GM19455 (cell line): ENCODE results near the gene DISC1.

Experiments
- ATAC-seq: cut with Tn5 transposase; IDR thresholded peaks from one replicate; pipeline ENCODE4 v1.9.1; 2021; ENCODE audit not compliant: unreplicated experiment

Gene DISC1

DNA sequence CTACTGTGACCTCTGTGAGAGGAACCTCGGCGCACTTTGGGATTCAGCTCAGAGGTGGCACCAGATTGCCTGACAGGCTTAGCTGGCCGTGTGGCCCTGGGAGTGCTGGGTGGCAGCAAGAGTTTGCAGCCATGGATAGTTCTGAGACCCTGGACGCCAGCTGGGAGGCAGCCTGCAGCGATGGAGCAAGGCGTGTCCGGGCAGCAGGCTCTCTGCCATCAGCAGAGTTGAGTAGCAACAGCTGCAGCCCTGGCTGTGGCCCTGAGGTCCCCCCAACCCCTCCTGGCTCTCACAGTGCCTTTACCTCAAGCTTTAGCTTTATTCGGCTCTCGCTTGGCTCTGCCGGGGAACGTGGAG, 67.5 kb downstream of the DISC1 start:
- ATAC-seq = no peak

DNA sequence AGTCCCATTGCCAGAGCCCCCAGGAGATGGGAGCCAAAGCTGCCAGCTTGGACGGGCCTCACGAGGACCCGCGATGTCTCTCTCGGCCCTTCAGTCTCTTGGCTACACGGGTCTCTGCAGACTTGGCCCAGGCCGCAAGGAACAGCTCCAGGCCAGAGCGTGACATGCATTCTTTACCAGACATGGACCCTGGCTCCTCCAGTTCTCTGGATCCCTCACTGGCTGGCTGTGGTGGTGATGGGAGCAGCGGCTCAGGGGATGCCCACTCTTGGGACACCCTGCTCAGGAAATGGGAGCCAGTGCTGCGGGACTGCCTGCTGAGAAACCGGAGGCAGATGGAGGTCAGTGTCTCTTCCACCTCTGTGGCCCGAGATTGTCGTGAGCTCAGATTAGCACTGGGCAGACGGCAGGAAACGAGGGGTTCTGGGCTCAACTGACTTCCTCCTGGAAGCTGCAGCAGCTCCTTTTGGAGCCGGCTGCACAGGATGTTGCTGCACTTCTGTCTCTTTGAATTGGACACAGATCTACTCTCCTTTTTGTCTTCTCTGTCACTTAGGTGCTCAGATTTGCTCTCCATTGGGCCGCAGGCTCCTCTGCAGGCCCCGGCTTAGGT, 68.0 kb downstream of the DISC1 start:
- ATAC-seq = no peak

DNA sequence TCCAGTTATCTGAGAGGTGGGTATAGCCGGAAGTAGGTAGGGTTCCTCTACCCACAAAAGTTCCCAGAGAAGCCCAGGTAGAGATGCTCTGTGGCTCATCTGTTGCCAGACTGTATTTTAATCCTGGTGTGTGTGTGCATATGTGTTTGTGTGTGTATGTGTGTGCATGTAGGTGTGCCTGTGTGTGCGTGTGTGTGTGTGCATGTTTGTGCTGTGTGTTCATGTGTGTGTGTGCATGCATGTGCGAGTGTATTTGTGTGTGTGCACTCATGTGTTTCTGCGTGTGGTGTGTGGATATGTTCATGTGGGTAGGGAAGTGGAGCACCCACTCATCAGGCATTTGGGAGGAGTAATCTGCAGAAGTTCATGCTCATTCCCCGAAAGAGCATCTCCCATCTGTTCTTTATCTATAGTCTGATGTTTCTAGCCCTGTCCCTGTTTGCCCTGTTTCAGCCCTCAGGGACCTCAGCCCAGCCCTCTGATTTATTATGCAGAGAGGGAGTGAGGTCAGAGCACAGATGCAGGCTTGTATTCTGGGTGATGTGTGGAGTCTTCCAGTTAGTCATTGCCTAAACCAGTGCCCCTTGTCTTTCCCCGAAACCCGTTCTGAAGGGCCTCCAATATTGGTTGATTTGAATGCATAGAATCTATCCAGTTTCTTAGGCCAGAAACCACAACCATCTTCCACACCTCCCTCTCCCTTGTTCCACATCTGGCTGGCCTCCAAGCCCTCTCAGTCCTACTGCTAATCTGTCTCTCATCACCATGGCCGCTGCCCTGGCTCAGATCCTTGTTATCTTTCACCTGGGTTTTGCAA, 69.1 kb downstream of the DISC1 start:
- no peak for ATAC-seq

DNA sequence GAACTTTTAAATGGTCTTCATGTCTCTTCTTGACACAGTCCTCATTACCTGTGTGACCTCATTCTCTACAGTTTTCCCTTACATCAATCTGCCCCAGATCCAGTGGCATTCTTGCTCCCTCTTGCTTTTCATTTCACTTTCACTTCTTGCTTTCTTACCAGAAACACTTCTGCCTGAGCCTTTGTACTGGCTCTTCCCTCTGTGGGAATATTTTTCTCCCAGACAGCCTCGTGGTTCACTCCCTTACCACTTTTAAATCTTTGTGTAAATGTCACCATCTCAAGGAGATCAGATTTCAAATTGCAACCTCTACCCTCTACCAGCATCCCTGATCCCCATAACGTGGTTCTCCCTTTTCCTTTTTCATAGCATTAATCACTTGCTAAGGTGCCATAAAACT, 73.2 kb downstream of the DISC1 start:
- no peak for ATAC-seq

DNA sequence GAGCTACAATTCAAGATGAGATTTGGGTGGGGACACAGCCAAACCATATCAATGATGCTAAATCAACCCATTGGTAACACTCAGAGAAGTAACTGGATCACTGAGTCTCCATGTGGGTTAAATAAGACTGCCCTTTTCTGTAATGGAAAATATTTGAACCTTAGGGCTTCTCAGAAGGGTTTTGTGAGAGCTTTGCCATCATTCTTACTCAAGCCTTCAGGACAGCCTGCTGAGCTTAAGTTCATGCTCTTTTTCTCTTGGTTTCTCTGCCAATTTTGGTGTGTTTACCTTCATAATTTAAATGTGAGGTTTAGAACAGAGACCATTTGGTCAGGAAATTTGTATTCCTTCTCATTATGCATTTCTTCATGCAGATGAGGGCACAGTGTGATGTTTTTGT, 74.7 kb downstream of the DISC1 start:
- no peak for ATAC-seq

DNA sequence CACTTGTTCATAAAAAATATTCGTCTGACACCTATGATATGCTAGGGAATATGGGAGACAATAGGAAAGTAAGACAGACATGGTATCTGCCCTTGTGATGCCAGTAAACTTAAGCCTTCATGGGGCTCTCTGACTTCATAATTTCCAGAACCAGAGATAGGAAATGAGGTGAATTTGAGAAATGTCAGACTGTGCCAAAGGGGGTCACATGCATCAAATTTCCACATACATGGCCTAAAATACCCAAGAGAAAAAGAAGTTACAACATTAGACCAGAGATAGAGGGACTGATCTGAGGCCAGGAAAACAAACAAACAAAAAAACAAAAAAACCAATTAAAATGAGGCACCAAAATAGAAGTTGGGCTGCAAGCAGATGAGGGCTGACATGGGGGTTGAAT, 75.7 kb downstream of the DISC1 start:
- ATAC-seq = no peak

DNA sequence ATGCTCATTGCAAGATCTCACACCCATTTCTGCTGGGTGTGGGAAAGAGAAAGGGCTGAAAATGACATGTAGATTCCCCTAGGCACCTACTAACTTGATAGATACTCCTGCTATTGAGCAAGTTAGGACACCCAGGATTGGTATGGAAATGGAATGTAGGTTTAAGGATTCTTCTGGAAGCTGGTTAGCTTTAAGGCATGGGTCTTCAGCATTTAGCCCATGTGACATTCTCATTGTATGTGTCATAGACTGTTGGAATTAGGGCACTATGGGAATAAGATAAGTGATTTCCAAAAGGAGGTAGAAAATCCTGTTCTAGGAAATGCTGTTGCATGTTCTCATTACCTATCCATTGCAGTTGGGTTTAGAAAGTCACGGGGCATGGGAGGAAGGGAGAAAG, 76.2 kb downstream of the DISC1 start:
- no peak for ATAC-seq

DNA sequence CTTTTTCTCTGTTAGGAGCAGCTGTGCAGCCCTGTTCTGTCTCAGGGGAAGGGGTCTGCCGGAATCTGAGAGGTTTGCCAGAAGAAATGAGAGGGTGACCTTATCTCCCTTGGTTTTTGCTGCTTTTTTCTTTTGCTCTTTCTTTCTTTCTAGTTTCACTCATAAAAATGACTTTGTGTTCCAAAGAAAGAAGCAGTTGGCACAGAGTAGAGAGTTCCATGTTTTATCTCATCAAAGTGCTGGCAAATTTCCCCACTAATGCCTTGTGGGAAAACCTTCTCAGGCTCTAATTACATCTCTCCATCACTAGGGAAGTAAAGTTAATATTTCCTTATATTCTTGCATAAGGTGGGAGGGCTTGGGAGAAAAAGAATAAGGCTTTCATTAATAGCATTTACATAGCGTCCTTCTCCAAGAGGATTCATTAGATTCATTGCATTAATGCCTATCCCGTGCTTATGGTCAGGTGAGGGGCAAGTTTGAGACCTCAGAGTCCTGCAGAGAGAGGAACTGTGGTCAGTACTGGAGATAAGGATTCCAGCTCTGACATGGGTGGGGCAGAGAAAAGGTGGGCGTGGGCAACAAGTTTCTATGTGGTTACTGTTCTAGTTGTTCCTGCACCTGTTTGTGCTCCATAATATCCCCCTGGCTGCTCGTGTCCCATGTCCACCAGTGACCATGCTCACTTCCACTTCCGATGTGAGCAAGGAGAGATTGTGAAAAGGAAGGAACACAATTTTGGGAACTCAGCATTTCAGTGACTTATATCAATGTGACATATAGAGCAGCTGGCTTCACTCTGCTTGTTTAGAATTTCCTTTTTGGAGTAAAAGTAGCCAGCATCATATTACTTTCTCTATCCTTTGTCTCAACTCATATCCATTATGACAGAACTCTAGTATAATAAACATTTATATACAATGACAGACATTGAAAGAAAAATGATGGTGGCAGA, 79.5 kb downstream of the DISC1 start:
- ATAC-seq = no peak

DNA sequence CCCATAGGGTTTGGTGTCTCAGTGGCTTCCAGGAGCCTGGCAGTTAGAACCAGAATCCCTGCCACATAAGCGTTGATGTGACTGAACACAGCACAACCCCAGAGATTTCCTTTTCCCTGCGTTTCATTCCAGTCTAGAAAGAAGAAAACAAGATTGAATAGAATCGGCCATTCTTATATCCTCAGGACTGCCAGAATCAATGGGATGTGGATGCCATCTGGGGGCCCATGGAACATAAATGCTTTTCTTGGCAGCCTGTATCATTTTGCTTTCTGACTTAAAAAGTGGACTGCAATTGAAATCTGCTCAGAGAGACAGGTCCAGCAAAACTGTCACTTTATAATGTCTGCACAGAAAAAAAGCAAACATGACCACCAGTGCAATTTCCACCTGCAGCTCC, 80.3 kb downstream of the DISC1 start:
- no peak for ATAC-seq

DNA sequence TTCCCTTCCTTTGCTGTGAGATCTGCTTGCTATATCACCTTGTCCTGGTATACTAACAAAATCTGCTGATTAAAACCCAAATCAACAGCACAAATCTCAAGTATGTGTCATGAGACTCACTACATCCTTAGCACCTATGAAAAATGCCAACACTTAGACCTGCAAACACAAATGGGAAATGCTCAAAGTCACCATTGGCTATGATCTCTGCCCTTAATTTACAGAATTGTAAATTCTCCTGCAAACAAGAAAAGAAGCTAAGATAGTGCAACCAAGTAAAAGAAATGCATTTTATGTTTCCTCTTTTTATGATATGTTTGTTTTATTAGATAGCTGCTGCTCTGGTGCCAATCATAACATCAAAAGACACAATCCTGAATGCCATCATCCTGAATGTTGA, 80.8 kb downstream of the DISC1 start:
- ATAC-seq = no peak

DNA sequence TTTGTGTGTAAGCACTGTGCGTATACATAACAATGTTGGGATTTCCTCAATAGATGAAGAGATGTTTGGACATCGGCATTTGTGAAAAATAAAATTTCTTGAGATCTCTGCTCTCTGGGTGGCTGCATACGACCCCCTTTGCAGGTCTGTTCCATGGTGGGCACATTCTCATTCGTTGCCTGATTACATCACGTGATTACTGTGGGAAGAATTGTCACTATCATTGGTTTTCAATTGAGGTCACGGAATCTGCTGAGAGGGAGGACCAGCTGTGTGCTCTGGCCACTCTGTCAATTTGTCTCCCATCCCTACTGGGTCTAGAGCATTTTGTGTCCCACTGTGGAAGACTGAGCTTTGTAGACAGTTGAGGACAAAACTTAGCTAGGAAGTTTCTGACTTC, 81.8 kb downstream of the DISC1 start:
- no peak for ATAC-seq

DNA sequence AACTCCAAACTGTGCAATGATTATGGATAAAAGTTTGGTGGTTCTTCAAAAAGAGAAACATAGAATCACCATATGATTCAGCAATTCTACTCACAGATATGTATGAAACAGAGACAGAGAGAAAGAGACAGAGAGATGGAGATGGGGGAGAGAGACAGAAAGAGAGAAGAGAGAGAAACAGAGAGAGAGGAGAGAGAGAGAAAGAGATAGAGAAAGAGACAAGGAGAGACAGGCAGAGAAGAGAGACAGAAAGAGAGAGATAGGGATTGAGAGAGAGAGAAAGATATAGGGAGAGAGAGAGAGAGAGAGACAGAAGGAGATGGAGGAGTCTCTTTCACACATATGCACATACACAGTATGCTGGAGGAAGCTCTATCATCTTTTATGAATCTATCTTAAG, 87.8 kb downstream of the DISC1 start:
- no peak for ATAC-seq

DNA sequence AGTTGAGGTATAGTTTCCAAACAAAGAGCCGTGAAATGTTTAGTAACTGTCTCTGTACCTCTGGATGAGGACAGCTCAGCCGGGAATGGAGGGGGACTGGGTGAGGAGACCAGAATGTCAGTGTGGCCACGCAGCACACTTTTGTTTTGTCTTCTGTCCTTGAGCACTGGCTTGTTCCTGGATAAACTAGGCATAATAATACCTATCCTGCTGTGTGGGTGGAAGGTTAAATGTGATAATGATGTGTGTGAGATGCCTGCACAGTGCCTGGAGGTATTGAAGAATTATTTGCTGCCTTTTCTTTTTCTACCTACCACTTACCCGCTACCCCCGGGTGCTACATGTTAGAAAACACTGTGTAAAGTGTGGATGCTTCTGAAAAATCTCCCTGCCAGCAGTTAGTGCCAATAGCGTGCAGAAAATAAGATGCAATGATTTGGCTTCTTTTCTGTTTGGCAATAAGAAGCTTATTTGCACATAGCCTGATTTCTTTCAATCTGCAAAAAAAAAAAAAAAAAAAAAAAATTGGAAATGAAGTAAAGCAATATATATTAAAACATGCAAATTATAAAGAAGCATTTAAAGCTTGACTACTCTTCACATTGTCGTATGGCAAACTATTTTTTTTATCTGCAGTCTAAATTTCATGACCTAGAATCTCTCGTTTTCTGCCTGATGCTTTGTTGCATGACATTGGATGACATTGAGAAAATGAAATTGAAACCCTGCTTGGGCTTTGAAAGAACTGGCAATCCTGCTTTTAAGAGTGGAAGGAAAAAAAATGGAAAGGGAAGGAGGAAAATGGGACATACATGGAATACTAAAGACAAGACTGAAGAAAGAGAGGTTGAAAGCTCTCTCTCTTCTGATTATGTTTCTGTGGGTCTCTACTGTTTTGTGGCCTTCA, 89.5 kb downstream of the DISC1 start:
- ATAC-seq = no peak

DNA sequence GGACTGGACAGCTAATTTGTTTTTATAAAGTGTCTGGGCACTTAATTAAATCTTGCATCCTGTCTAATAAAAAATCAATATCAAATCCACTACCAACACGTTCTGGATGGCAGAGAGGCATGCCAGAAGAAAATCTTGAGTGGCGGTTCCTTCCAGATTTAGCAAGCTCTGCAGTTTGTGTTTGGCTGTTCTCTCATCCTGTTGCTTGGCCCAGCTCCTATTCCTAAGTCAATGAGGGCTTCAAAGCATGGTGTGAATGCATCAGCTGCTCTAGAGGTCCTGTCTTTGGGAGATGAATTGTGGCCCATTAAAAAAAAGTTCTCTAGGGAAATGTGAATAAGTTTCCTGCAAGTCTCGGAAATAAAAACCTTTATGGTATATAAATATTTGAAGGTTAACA, 90.3 kb downstream of the DISC1 start:
- ATAC-seq = no peak

DNA sequence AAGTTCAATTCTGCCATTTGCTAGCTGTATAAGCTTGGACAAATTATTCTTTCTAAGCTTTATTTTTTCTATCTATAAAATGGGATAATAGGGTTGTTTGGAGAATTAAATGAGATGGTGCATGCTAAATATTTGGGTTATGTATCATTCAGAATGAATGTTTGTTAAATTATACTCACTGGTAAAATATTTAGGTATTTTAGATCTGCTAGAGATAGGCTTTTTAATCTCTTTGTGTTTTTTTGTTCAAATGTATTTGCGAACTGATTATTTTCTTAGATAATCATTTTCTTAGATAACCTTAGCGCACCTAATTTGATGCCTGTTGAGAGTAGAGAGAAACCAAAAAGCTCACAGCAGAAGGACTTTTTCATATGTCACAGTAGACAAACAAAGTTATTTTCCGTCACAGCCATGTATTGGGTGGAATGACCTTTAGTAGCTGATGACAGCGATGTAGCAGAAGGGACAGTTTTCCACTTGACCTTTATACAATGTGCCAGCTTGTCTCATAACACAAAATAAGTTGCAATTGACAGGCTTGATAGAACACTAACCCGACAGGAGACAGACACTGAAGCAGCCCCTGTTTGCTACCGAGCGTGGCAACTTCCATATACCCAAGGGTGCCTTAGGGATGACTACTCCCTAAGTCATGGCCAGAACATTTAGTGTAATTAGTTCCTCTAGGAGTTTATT, 93.0 kb downstream of the DISC1 start:
- no peak for ATAC-seq

DNA sequence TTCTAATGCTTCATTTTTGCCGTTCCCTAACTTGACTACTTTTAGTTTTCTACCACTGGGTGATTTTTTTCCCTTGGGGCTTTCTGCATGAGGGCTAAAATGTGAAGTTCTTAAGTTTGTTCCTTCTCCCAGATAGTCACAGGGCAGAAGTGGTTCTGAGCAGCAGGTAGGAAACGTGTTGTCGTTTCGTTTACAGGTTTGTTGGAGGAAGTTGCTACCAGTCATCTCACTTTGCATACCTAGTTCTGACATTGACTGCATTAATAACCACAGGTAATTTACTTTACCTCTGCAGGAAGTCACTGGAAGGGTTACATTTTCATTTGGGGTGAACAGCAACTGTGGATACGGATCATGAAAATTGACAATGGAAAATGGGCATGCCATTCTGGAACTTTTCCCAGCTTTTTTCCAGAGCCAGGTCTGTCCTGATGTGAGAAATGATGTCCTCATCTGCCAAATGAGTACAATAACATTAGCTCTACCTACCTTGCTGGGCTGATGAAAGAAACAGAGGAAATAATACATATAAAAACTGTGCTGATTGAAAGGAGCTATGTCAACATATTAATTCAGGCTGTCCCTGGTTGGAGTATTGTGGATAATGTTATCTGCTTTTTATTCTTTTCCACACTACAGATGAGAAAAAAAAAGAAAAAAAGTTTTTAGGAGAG, 94.2 kb downstream of the DISC1 start:
- ATAC-seq = no peak

DNA sequence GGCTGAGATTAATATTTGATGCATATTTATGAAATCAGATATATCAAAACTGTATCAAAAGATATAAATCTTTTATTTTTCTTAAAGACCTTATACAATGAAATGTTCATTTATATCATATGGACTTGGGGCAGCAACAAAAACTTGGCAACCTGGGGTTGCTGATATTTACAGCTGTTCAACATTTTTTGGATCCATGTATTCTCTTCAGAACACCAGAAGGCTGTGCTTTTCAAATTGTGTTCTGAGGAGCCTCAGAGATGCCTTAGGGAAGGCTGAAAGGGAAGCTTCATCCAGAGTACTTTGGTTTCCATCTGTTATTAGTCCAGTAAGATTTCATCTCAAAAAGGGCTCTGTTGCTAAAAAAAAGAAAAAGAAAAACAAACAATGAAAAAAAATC, 94.8 kb downstream of the DISC1 start:
- ATAC-seq = no peak

DNA sequence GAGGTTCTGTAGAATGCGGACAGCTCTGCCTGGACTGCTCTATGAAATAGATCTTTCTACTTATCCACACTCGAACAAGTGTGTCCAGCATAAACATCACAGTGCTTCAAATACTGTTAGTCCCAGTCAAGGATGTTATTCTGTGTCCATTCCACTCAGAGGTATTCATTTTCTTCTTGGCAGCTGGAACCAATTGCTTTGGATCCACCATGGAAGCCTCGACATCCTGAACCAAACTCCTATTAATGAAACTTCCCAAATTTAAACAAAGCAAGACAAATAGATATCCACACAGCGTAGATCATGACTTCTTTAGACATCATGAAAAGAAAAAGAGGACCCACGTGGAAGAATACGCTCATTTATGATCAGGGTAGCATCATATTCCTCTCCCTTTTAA, 95.8 kb downstream of the DISC1 start:
- no peak for ATAC-seq

DNA sequence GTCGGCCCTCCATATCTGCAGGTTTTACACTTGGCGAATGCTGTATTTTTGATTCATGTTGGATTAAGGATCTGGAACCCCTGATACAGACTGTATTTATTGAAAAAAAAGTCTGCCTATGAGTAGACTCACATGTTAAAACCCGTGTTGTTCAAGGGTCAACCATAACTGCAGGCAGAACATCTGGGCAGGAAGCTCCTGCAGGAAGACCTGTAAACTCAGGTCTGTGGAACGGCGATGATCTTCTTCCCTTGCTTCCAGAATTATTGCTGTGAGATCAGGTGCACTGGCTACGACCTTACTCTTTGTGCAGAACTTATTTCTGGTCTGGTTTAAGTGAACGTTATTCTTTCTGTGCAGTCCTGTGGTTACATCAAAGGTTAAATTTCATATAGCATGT, 96.6 kb downstream of the DISC1 start:
- no peak for ATAC-seq

DNA sequence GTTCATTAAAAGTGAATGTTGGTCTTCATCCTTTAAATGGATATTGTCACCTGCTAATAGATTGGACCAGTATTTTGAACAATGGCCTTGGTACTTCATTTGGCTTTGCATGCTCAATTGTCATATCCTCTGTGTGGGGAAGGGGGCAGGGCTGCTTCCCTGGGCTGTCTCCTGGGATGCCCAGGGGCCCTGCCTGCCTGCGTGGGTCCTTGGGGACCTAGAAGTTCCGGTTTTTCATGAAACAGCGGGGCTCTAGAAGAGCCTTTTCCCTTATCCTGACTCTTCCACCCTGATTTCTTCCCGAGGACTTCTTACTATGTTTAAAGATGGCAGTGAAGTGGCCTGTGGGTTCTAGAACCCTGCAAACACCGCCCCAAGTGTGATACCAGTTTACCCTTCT, 97.5 kb downstream of the DISC1 start:
- ATAC-seq = no peak
